HepG2 (cell line): ENCODE results near the gene SNX11. TPM values are rescaled to one million over a fixed set of nuclear protein-coding genes. Genes with fewer than 3 reads are reported as not detected.
A peak's percentile ranks its signal among the peaks of the same experiment; 100 is the strongest.

Source experiments
- ATAC-seq: fragments of 200-7000 bp; cut with Tn5 transposase; 3 replicates; pipeline ENCODE4 v1.9.1; 2020; ENCODE audit warnings: mild to moderate bottlenecking, moderate library complexity
- BruUV-seq: library from RNA; stranded (reverse); fragments of 400-500 nt; replicated peaks from 2 replicates; lab custom pipeline; 2021; lab: Mats Ljungman, UMichigan
- CTCF ChIA-PET: fragments of 300-600 bp; formaldehyde crosslinking; extraction: SDS; loops from one replicate; lab custom pipeline; 2021; ENCODE audit warnings: low total read pairs, inconsistent platforms, low intra/inter-chr PET ratio; lab: Yijun Ruan, JAX
- POLR2A ChIA-PET: fragments of 350-600 bp; sonication (Branson Sonifier 250); formaldehyde crosslinking; loops from one replicate; lab custom pipeline; 2020; ENCODE audit warnings: antibody characterized with exemption, inconsistent platforms; lab: Yijun Ruan, JAX
- DNase-seq: peaks from one replicate; pipeline ENCODE4 v3.0.0-alpha.2; 2015; ENCODE audit warnings: low spot score
- FAIRE-seq: peaks from 3 replicates; lab custom pipeline; 2011; peaks lifted over from hg19 to GRCh38; lab: Jason Lieb, UNC
- H2AFZ ChIP-seq: one replicate; pipeline ENCODE4 v1.6.1; 2011; ENCODE audit warnings: low read length, inconsistent platforms
- H3K27ac ChIP-seq: fragments of 300-600 bp; 3 replicates; pipeline ENCODE4 v1.8.0; 2011; ENCODE audit warnings: mixed run types, mild to moderate bottlenecking, mixed read lengths, low read length, inconsistent platforms; ENCODE audit not compliant: insufficient read depth; ENCODE audit errors: extremely low read length
- H3K27me3 ChIP-seq, 2 experiments: fragments of 200-600 bp in 1 of 2; 2 replicates in 1 of 2; 3 replicates in 1 of 2; pipeline versions ENCODE4 v1.6.0 to v1.8.0; 2011; ENCODE audit warnings: low read length in 2 of 2, mild to moderate bottlenecking in 2 of 2, moderate library complexity in 2 of 2, inconsistent platforms in 1 of 2; ENCODE audit not compliant: insufficient read depth in 2 of 2, control insufficient read depth in 1 of 2
- H3K36me3 ChIP-seq, 2 experiments: fragments of 200-600 bp in 1 of 2; replicated peaks in 1 of 2; 2 replicates in 1 of 2; 3 replicates in 1 of 2; pipeline versions ENCODE4 v1.5.1 to v1.8.0; 2011; ENCODE audit warnings: low read length in 2 of 2, inconsistent platforms in 1 of 2; ENCODE audit not compliant: insufficient read depth in 2 of 2, control insufficient read depth in 1 of 2
- H3K4me1 ChIP-seq: 2 replicates; pipeline ENCODE4 v1.5.1; 2012; ENCODE audit warnings: low read length, inconsistent platforms; ENCODE audit not compliant: insufficient read depth
- H3K4me2 ChIP-seq: 2 replicates; pipeline ENCODE4 v1.6.0; 2011; ENCODE audit warnings: low read depth, low read length, inconsistent platforms
- H3K4me3 ChIP-seq, 3 experiments: fragments of 200-600 bp in 1 of 3; sonication (generic), shearing (Covaris generic) in 1 of 3; replicated peaks in 1 of 3; 2 replicates each; pipeline ENCODE4 v1.5.1; 2011 to 2016; ENCODE audit warnings: low read length in 3 of 3, inconsistent platforms in 2 of 3, low read depth in 2 of 3, mild to moderate bottlenecking in 2 of 3, control low read depth in 1 of 3, mixed read lengths in 1 of 3; ENCODE audit not compliant: insufficient read depth in 1 of 3
- H3K79me2 ChIP-seq: one replicate; pipeline ENCODE4 v1.6.1; 2011; ENCODE audit warnings: low read length, inconsistent platforms; ENCODE audit not compliant: insufficient read depth
- H3K9ac ChIP-seq: 2 replicates; pipeline ENCODE4 v1.6.0; 2011; ENCODE audit warnings: mild to moderate bottlenecking, low read depth, low read length, inconsistent platforms; ENCODE audit not compliant: insufficient read depth
- H3K9me3 ChIP-seq: 2 replicates; pipeline ENCODE4 v1.5.1; 2012; ENCODE audit warnings: mild to moderate bottlenecking, low read length
- H4K20me1 ChIP-seq: 2 replicates; pipeline ENCODE4 v1.6.0; 2011; ENCODE audit warnings: inconsistent platforms, mild to moderate bottlenecking, low read length, moderate library complexity; ENCODE audit not compliant: insufficient read depth
- DNMT3B ChIP-seq: conservative IDR thresholded peaks from 2 replicates; pipeline ENCODE4 v1.6.1; 2016; ENCODE audit warnings: missing biosample characterization, control low read depth
- HDAC1 ChIP-seq: sonication (generic); formaldehyde crosslinking; IDR thresholded peaks from 2 replicates; pipeline ENCODE4 v1.5.1; 2020; ENCODE audit warnings: mild to moderate bottlenecking, missing genetic modification reagents
- TOE1 ChIP-seq: sonication (generic); formaldehyde crosslinking; IDR thresholded peaks from 2 replicates; pipeline ENCODE4 v1.4.0; 2020; ENCODE audit warnings: mild to moderate bottlenecking, missing genetic modification reagents
- ZFP82 ChIP-seq: sonication (generic); formaldehyde crosslinking; IDR thresholded peaks from 2 replicates; pipeline ENCODE4 v1.5.1; 2020; ENCODE audit warnings: mild to moderate bottlenecking, missing genetic modification reagents, borderline replicate concordance
- ZMYM3 ChIP-seq: sonication (generic); formaldehyde crosslinking; IDR thresholded peaks from 2 replicates; pipeline ENCODE4 v1.5.1; 2020; ENCODE audit warnings: mild to moderate bottlenecking, missing genetic modification reagents
- ZNF101 ChIP-seq: sonication (generic); formaldehyde crosslinking; IDR thresholded peaks from 2 replicates; pipeline ENCODE4 v1.4.0; 2020; ENCODE audit warnings: mild to moderate bottlenecking, low read depth, missing genetic modification reagents, borderline replicate concordance
- ZNF616 ChIP-seq: sonication (generic); formaldehyde crosslinking; IDR thresholded peaks from 2 replicates; pipeline ENCODE4 v1.5.0; 2020; ENCODE audit warnings: low read depth, mild to moderate bottlenecking, missing genetic modification reagents
- ZNF747 ChIP-seq: sonication (generic); formaldehyde crosslinking; IDR thresholded peaks from 2 replicates; pipeline ENCODE4 v1.8.1; 2023; ENCODE audit warnings: missing genetic modification reagents, mild to moderate bottlenecking, borderline replicate concordance
- ZNF879 ChIP-seq: sonication (generic); formaldehyde crosslinking; IDR thresholded peaks from 2 replicates; pipeline ENCODE4 v1.8.1; 2023; ENCODE audit warnings: missing genetic modification reagents
- WGBS: methylation state at CpG from one replicate; pipeline ENCODE4 v1.1.6; 2017; ENCODE audit warnings: low lambda C conversion rate; 5-methylcytosine and 5-hydroxymethylcytosine counted together
- in situ Hi-C: cut with HindIII; loops from 2 replicates; pipeline ENCODE4 v1.10.0; 2017; ENCODE audit warnings: low pct_unique_long_range_greater_than_20kb; ENCODE audit not compliant: extremely low pct_ligation_motif_present
- intact Hi-C: fragments of 100-400 bp; cut with micrococcal nuclease; formaldehyde crosslinking; loops from one replicate; pipeline ENCODE4 v1.10.0; 2022; ENCODE audit not compliant: unreplicated experiment
- polyA plus RNA-seq, 8 experiments: library from polyadenylated mRNA; depleted of rRNA in 3 of 8; stranded (reverse) in 7 of 8; unstranded in 1 of 8; fragments of >200 nt; fragmentation: Illumina TruSeq in 4 of 8; extraction: Trizol in 4 of 8; gene quantifications; 2 replicates each; pipeline versions ENCODE4 v1.2.1 to v1.2.3, GENCODE V29; 2011 to 2016; ENCODE audit warnings: low read depth in 4 of 8, missing spikeins in 1 of 8, mixed read lengths in 1 of 8; ENCODE audit not compliant: insufficient read depth in 1 of 8
- total RNA-seq, 5 experiments: library from RNA; depleted of rRNA; stranded (reverse); fragments of >200 nt; fragmentation: Illumina TruSeq; extraction: Trizol; gene quantifications; 2 replicates each; pipeline ENCODE4 v1.2.3, GENCODE V29; 2016; ENCODE audit warnings: low read depth in 1 of 5
- TF ChIP-seq, protein P1 (sequence below): IDR thresholded peaks from 2 replicates; pipeline ENCODE4 v1.6.1; 2016; ENCODE audit warnings: low read depth, missing genetic modification reagents, missing compliant biosample characterization
- TF ChIP-seq, protein P2 (sequence below): sonication (generic); formaldehyde crosslinking; IDR thresholded peaks from 2 replicates; pipeline ENCODE4 v1.8.0; 2022; ENCODE audit warnings: low read depth, missing genetic modification reagents

SNX11 gene
- total and polyA plus RNA-seq, 2 of the 13 experiments (the other 11 are each of a cell fraction or from before 2014, with no cell fraction given): 12.9 to 14.0 TPM

DNA sequence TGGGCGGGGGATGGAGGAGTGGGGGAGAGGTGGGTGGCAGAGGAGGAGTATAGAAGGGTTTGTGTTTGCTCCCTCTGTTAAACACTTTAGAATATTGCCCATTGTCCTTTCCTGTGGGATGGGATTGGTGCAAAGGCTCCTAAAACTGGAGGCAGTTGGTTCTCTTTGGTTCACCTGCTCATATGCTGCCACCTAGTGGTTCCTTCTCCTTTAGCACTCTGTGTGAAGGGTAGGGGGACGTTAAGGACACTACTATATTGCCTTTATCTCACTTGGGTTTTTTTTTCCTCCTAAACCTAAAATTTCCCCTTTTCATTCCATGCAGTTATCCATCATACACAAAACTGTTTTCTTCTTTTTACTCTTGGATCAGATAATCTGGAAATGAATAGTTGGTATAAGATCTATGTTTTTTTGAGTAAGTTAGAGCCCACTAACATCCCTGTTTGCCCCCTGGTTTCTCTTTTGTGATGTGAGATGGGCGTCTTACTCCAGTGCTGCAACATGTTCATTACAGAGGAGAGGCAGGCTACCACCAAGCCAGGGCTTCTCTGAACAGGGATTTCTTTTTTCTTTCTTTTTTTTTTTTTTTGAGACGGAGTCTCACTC lies 23.8 kb downstream of the SNX11 start (continued):
- TF ChIP-seq, protein P1, sequence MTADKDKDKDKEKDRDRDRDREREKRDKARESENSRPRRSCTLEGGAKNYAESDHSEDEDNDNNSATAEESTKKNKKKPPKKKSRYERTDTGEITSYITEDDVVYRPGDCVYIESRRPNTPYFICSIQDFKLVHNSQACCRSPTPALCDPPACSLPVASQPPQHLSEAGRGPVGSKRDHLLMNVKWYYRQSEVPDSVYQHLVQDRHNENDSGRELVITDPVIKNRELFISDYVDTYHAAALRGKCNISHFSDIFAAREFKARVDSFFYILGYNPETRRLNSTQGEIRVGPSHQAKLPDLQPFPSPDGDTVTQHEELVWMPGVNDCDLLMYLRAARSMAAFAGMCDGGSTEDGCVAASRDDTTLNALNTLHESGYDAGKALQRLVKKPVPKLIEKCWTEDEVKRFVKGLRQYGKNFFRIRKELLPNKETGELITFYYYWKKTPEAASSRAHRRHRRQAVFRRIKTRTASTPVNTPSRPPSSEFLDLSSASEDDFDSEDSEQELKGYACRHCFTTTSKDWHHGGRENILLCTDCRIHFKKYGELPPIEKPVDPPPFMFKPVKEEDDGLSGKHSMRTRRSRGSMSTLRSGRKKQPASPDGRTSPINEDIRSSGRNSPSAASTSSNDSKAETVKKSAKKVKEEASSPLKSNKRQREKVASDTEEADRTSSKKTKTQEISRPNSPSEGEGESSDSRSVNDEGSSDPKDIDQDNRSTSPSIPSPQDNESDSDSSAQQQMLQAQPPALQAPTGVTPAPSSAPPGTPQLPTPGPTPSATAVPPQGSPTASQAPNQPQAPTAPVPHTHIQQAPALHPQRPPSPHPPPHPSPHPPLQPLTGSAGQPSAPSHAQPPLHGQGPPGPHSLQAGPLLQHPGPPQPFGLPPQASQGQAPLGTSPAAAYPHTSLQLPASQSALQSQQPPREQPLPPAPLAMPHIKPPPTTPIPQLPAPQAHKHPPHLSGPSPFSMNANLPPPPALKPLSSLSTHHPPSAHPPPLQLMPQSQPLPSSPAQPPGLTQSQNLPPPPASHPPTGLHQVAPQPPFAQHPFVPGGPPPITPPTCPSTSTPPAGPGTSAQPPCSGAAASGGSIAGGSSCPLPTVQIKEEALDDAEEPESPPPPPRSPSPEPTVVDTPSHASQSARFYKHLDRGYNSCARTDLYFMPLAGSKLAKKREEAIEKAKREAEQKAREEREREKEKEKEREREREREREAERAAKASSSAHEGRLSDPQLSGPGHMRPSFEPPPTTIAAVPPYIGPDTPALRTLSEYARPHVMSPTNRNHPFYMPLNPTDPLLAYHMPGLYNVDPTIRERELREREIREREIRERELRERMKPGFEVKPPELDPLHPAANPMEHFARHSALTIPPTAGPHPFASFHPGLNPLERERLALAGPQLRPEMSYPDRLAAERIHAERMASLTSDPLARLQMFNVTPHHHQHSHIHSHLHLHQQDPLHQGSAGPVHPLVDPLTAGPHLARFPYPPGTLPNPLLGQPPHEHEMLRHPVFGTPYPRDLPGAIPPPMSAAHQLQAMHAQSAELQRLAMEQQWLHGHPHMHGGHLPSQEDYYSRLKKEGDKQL (CRISPR knock-in tag): no peak
- no peak for TF ChIP-seq ZNF747 (CRISPR knock-in tag)
- TF ChIP-seq HDAC1: no peak
- no peak for TF ChIP-seq ZNF879
- TF ChIP-seq ZFP82 (CRISPR knock-in tag): no peak
- TF ChIP-seq TOE1: 0 out of 2 replicates have a peak, but pooled peaks have one; percentile 42
- no peak for TF ChIP-seq ZNF101 (CRISPR knock-in tag)

- no peaks in the 10 kb centered on the region for H4K20me1 ChIP-seq
- no peak overlapping the region for H2AFZ ChIP-seq
- H3K27me3 ChIP-seq: peaks cover 0 to 6% of the 10 kb centered on the region in 2 experiments; a peak in 2 of 5 replicates
- H3K4me2 ChIP-seq: no peak overlapping the region
- no peaks in the 10 kb centered on the region for H3K4me1 ChIP-seq
- intact Hi-C loops: no loop called here
- H3K9me3 ChIP-seq: no peaks in the 10 kb centered on the region
- DNase-seq (no peak), ATAC-seq (no peak), FAIRE-seq (no peak)
- no peak overlapping the region for H3K27ac ChIP-seq
- H3K36me3 ChIP-seq: no peaks in the 10 kb centered on the region
- ChIA-PET CTCF (interaction anchor here (3.0 kb wide), 1 partner anchor 107 kb away, joined by 42 read pairs; no protein-coding TSS in a partner anchor), POLR2A (no interaction called here)
- no peak overlapping the region for H3K9ac ChIP-seq
- in situ Hi-C loops: loop anchor here (5.0 kb wide), 1 partner anchor 50 kb away; no protein-coding TSS in a partner anchor
- TF ChIP-seq ZNF616 (CRISPR knock-in tag): no peak
- TF ChIP-seq, protein P2, sequence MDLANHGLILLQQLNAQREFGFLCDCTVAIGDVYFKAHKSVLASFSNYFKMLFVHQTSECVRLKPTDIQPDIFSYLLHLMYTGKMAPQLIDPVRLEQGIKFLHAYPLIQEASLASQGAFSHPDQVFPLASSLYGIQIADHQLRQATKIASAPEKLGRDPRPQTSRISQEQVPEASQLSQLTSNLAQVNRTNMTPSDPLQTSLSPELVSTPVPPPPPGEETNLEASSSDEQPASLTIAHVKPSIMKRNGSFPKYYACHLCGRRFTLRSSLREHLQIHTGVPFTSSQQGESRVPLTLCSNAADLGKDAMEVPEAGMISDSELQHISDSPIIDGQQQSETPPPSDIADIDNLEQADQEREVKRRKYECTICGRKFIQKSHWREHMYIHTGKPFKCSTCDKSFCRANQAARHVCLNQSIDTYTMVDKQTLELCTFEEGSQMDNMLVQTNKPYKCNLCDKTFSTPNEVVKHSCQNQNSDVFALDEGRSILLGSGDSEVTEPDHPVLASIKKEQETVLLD (CRISPR knock-in tag): no peak
- no peak for TF ChIP-seq DNMT3B (CRISPR knock-in tag)
- TF ChIP-seq ZMYM3 (CRISPR knock-in tag): no peak
- BruUV-seq: no TSS peak
- H3K4me3 ChIP-seq: no peak overlapping the region
- no peaks in the 10 kb centered on the region for H3K79me2 ChIP-seq
- 49% methylated on average over 5 of the region's 5 CpGs for WGBS
Measured at GRCh38 chr17:48132385-48132784, 24.8 kb downstream of the SNX11 start.
